NAMALWA (cell line): Measurements from ENCODE around the gene ISCU.
A peak's percentile ranks its signal among the peaks of the same experiment; 100 is the strongest.
"Not testable (repeated sequence)": the region's sequence is repeated elsewhere in the genome, so short reads cannot be mapped to it uniquely, and the experiment has no call there.

Experiments
- DNase-seq: peaks from one replicate; pipeline ENCODE4 v3.0.0-alpha.2; 2015; ENCODE audit warnings: low spot score

ISCU gene

GRCh38 chr12:108570743-108571608 lies 8.6 kb downstream of the ISCU start:
- peak; percentile 61 for DNase-seq

DNA sequence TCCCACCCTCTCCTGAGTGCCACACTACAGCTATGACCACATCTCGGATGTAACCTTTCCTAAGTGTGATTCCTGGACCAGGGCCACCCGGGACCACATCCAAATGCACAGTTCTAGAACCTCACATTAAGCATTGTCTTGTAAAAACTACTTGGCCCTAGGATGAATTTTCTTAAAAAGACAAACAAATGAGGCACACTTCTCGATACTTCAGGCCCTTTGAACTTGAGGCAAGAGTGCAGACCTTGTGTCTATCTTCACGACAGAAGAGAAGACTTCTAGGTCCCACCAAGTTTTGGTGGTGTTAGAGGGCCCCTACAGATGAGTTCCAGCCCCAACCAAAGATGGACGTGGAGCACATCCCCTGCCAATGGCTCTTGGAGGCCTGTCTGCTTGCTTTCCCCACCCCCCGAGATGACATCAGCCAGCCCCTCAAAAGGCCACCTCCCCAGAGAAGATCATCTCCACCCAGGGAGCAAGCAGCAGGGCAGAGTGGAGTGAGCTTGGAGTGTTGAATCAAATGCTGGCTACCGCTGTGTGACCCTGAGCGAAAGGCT lies 9.3 kb downstream of the ISCU start:
- DNase-seq = no peak

- DNase-seq = no peak
Measured at GRCh38 chr12:108572166-108572790, 9.9 kb downstream of the ISCU start.

GRCh38 chr12:108573317-108573716 lies 10.9 kb downstream of the ISCU start:
- no peak for DNase-seq

- not testable (repeated sequence) for DNase-seq
Measured at GRCh38 chr12:108574276-108574675, 11.9 kb downstream of the ISCU start.

GRCh38 chr12:108575199-108575912 lies 13.0 kb downstream of the ISCU start:
- no peak for DNase-seq

DNA sequence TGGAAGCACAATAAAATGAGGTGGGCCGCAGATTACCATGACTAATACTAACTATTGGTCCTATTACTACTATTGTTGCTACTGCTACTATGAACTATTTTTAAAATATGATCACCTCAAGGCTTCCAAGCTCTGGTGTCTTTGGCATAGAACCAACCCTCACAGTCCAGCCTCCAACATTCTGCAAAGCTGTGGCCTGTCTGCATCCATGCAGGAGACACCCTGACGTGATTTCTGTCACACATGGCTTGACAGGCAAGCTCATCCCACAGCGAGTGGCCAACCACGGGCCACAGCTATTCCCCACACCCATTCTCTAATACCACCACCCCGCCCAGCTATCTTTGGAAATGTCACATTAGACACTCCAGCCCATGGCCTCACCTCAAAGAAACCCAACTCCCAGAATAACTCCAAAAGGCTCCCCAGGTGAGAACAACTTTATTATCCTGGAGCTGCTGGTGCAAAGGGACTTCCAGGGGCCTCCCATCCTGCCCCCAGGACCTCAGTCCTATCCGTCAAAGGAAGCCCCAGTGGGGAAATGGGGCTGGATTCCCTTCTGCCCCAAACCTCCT lies 14.4 kb downstream of the ISCU start:
- no peak for DNase-seq

- DNase-seq = no peak
Measured at GRCh38 chr12:108577458-108577857, 15.1 kb downstream of the ISCU start.

GRCh38 chr12:108578264-108578663 lies 15.9 kb downstream of the ISCU start:
- no peak for DNase-seq

DNA sequence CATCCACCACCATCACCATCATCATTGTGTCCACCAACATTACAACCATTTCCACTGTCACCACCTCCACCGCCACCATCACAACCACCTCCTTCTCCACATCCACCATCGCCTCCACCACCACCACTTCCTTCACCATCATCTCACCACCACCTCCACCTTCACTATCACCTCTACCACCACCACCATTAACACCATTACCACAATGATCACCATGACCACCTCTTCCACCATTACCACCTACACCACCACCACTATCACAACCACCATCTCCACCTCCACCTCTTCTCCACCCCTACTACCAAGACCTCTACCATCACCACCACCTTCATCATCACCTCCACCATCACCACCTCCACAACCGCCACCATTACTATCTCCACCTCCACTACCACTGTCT lies 16.4 kb downstream of the ISCU start:
- no peak for DNase-seq

- DNase-seq = no peak
Measured at GRCh38 chr12:108580531-108580930, 18.1 kb downstream of the ISCU start.

DNA sequence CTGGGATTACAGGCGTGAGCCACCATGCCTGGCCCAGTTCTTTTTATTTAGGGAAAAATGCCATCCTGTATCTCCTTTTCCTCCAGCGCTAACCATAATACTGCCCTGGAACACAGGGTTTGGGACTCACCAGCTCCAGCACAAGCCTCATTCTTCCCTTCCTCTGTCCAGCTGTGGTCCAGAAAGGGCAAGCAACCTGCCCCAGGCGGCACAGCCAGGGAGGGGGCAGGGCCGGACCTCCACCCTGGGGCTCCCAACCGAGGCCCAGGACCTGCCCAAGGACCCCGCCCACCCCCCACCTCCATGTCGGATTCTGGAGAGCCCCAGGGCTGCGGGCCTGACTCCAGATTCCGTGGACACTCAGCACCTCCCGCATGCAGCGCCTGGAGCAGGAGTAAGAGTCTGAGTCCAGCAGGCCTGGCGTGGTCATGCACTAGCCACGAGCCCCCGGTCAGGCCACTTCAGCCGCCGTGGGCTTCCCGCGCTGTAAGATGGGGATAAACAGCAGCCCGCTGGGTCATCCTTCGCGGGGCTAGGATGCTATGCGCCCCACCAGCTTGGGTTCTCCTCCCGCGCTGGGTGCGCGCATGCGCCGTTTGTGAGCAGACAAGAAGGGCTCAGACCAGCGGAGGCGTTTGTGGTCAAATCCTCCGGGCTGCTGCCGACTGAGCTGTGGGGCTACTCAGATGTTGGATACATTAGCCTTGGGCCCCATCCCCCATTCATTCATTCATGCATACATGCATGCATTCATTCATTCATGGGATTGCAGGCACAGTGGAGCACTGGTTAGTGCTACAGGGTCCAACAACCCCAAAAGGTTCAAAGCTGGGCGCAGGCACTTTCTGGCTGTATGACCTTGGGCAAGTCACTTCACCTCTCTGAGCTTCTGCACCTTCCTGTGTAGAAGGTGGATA lies 19.2 kb downstream of the ISCU start:
- DNase-seq = no peak

GRCh38 chr12:108582509-108582908 lies 20.1 kb downstream of the ISCU start:
- no peak for DNase-seq

DNA sequence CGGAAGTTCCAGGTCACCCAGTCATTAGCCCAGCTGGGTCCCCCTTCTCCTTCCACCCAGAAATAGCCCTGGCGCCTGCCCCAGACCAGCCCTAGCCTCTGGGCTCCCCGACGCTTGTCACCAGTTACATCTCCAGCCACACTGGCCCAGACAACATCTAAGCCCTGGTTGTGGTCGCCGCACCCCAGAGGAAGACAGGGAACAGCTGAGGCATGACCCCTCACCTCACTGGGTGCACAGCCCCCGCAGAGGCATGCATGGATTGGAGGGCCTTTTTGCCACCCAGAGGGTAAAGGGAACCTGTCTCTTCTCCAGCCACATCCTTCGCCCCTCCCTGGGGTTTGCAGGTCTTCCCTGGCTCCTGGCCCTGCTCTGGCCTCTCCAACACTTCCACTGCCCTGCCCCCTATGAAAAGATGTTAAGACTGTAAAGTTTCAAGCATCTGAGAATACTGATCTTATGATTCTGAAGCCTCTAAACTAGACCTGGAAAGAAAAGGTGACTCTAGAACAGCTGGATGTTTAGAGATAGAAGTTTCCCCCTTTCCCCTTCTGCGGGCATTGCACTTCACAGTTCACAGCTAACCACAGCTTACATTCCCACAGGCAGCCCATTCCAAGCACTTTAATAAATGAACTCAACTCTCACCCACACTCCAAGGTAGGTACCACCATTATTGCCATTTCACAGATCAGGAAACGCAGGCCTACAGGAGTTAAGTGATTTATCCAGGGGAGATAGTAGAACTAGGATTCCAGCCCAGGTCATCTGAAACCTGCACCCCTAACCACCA lies 20.8 kb downstream of the ISCU start:
- DNase-seq = no peak

- DNase-seq = no peak
Measured at GRCh38 chr12:108583991-108584390, 21.6 kb downstream of the ISCU start.

- no peak for DNase-seq
Measured at GRCh38 chr12:108584456-108585065, 22.2 kb downstream of the ISCU start.

DNA sequence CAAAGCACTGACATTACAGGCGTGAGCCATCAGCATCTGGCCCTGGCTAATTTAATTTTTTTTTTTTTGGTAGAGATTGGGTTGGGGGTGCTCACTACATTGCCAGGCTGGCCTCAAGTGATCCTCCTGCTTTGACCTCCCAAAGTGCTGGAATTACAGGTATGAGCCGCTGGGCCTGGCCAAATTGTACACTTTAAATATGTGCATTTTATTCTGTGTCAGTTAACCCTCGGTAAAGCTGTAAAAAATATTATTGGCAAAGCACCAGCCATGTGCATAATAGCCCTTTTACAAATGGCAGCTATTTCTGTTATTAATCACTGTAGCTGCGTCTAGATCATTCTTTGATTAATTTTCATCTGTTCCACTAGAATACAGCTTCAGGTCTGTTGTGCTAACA lies 23.5 kb downstream of the ISCU start:
- DNase-seq = no peak

DNA sequence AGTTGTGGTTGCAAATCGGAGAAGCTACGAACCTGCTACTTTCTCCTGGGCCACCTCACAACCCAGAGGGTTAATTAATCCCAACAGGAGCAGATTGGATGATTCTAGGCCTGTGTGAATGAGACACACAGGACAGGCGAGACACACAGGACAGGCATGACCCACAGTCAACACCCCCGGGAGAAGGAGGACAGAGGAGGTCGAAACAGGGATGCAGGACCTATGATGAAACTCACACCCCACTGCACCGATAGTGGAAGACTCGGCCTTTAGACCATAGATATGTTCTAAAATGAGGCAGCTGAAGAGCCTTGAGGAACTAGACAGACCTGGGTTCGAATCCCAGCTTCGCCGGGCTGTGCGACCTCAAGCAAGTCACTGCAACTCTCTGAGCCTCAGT lies 23.9 kb downstream of the ISCU start:
- no peak for DNase-seq

DNA sequence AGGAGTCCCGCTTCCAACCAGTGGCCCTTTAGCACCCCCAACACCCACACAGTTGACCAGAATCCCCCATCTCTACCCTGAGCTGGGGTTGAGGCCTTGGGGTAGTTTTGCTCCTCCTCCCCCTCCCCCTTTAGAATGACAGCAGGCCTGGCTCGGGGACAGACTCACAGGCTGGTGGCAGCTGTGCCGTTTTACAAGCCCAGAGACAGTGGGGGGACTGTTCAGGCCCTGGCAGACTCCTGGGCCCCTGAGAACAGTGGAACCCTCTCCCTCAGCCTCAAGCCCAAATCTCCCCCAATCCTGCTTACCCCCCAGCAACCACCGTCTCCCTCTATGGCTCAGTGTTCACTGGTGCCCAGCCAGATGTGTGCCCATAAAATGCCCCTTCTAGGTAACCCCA lies 25.4 kb downstream of the ISCU start:
- no peak for DNase-seq
